CD4-positive, alpha-beta memory T cell (primary cell): Measurements from ENCODE around the gene RFTN1. TPM values are rescaled to one million over a fixed set of nuclear protein-coding genes. Genes with fewer than 3 reads are reported as not detected.

ENCODE experiments used
- CTCF ChIA-PET: fragments of 350-600 bp; sonication (Branson Sonifier 250); formaldehyde crosslinking; loops from one replicate; lab custom pipeline; 2021; ENCODE audit warnings: inconsistent platforms; ENCODE audit not compliant: partially characterized antibody; lab: Charles Lee
- POLR2A ChIA-PET: fragments of 350-600 bp; sonication (Branson Sonifier 250); formaldehyde crosslinking; loops from one replicate; lab custom pipeline; 2021; ENCODE audit not compliant: partially characterized antibody; lab: Charles Lee
- DNase-seq, 5 donors: peaks; one replicate each; pipeline versions ENCODE4 v3.0.0 to v3.0.0-alpha.2; 2020 to 2022; ENCODE audit warnings: mixed read lengths in 1 of 5
- H3K27ac ChIP-seq: one replicate; pipeline ENCODE4 v1.7.0; 2013; ENCODE audit warnings: low read depth, low read length
- H3K27me3 ChIP-seq: 2 replicates; pipeline ENCODE4 v1.7.0; 2013; ENCODE audit warnings: mild to moderate bottlenecking, low read length, moderate library complexity; ENCODE audit not compliant: insufficient read depth
- H3K36me3 ChIP-seq: 2 replicates; pipeline ENCODE4 v1.7.0; 2013; ENCODE audit warnings: mild to moderate bottlenecking, low read length, moderate library complexity; ENCODE audit not compliant: insufficient read depth
- H3K4me1 ChIP-seq: 2 replicates; pipeline ENCODE4 v1.7.0; 2013; ENCODE audit warnings: mild to moderate bottlenecking, low read length, moderate library complexity; ENCODE audit not compliant: insufficient read depth
- H3K4me3 ChIP-seq, 2 donors: one replicate each; pipeline ENCODE4 v1.7.0; 2013; ENCODE audit warnings: low read length in 2 of 2, mild to moderate bottlenecking in 1 of 2
- H3K9me3 ChIP-seq, 2 donors: one replicate each; pipeline ENCODE4 v1.7.0; 2013; ENCODE audit warnings: low read length in 2 of 2, control low read depth in 1 of 2; ENCODE audit not compliant: control insufficient read depth in 1 of 2
- H3K27ac Mint-ChIP-seq, 7 donors: one replicate each; pipeline ENCODE4 v1.8.0; 2020 to 2021; ENCODE audit warnings: mixed read lengths in 7 of 7, mild to moderate bottlenecking in 6 of 7, inconsistent platforms in 3 of 7, moderate library complexity in 3 of 7
- H3K27me3 Mint-ChIP-seq, 2 donors: one replicate each; pipeline ENCODE4 v1.8.0; 2020 to 2021; ENCODE audit warnings: mixed read lengths in 2 of 2
- H3K36me3 Mint-ChIP-seq, 2 donors: one replicate each; pipeline ENCODE4 v1.8.0; 2020 to 2021; ENCODE audit warnings: mixed read lengths in 2 of 2, inconsistent platforms in 1 of 2, mild to moderate bottlenecking in 1 of 2
- H3K4me1 Mint-ChIP-seq, 4 donors: one replicate each; pipeline ENCODE4 v1.8.0; 2020 to 2021; ENCODE audit warnings: mixed read lengths in 4 of 4, mild to moderate bottlenecking in 1 of 4
- H3K4me3 Mint-ChIP-seq, 8 donors: one replicate each; pipeline ENCODE4 v1.8.0; 2020 to 2021; ENCODE audit warnings: mixed read lengths in 8 of 8, mild to moderate bottlenecking in 7 of 8, moderate library complexity in 6 of 8, inconsistent platforms in 3 of 8
- H3K9me3 Mint-ChIP-seq, 8 donors: one replicate each; pipeline ENCODE4 v1.8.0; 2020 to 2021; ENCODE audit warnings: mixed read lengths in 8 of 8, mild to moderate bottlenecking in 5 of 8, inconsistent platforms in 3 of 8, moderate library complexity in 1 of 8
- intact Hi-C: fragments of 100-400 bp; cut with micrococcal nuclease; formaldehyde crosslinking; loops from one replicate; pipeline ENCODE4 v1.15.1; 2023
- polyA plus RNA-seq, 2 donors: library from polyadenylated mRNA; unstranded; fragments of 300-500 nt; fragmentation: Illumina TruSeq; gene quantifications; one replicate each; pipeline ENCODE4 v1.2.3, GENCODE V29; 2021
- total RNA-seq, 2 experiments: library from RNA; stranded (reverse); gene quantifications; one replicate each; pipeline ENCODE4 v1.2.3, GENCODE V29; 2021

RFTN1 gene
- total and polyA plus RNA-seq, 4 experiments from 2014 or later = 38.3 to 59.7 (median 52.0) TPM

DNA sequence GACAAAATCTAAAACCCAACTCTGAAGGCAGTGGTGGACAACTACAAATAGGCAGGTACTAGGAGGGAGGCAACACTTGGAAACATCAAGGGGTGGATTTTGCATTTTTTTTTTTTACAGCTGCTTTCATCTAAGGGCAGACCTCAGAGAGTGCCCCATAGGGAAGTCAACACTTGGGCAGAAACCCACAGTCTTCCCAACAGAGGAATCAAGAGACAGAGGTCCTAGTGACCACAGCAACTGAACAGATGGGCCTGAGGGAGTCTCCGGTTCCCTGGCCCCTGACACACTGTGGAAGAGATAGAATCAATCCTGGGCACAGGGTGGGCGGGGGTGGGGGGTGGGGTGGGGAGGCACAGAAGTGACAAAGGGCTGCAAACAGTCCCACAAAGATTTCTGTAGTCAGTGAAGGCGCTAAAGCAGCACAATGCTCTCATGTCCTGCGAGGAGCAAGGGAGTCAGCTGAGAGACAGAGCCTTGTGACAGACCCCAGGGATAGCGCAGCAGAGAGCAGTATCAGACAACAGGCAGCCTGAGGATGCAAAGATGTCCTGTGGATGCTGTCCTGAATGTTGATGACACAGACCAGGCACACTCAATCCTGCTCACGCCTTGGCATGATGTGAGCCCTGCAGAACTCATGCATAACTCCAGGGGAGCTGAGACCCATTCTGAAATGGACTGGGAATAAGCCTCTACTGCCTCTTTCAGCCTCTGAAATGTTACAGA is 6.9 kb upstream of the RFTN1 start:
- peak overlapping the region in 1 of 8 donors; percentile 5 for H3K4me3 Mint-ChIP-seq
- peak overlapping the region in 1 of 7 donors; percentile 12 for H3K27ac Mint-ChIP-seq
- H3K27me3 ChIP-seq = no peaks in the 10 kb centered on the region
- DNase-seq = no peak
- ChIA-PET POLR2A (interaction anchor here (1.2 kb wide), 1 partner anchor 234 kb away, joined by 3 read pairs; no protein-coding TSS in a partner anchor), CTCF (interaction anchor here (1.1 kb wide), 1 partner anchor 15 kb away, joined by 3 read pairs; no protein-coding TSS in a partner anchor)
- H3K27me3 Mint-ChIP-seq = no peaks in the 10 kb centered on the region
- no peak overlapping the region for H3K4me3 ChIP-seq
- no peak overlapping the region for H3K27ac ChIP-seq
- no peaks in the 10 kb centered on the region for H3K36me3 Mint-ChIP-seq
- no peaks in the 10 kb centered on the region for H3K9me3 ChIP-seq
- intact Hi-C loops = no loop called here
- H3K36me3 ChIP-seq = no peaks in the 10 kb centered on the region
- H3K9me3 Mint-ChIP-seq = peaks cover 0 to 17% (median 3%) of the 10 kb centered on the region in 8 donors
- peaks cover 8 to 15% (median 12%) of the 10 kb centered on the region in 4 donors for H3K4me1 Mint-ChIP-seq
- H3K4me1 ChIP-seq = peaks cover 12% of the 10 kb centered on the region

- peaks cover 36% of the 10 kb centered on the region for H3K4me1 ChIP-seq
- H3K9me3 ChIP-seq = no peaks in the 10 kb centered on the region
- H3K9me3 Mint-ChIP-seq = peaks cover 0 to 6% (median 0%) of the 10 kb centered on the region in 8 donors
- H3K36me3 ChIP-seq = no peaks in the 10 kb centered on the region
- peaks cover 0 to 13% of the 10 kb centered on the region in 2 donors for H3K36me3 Mint-ChIP-seq
- H3K4me1 Mint-ChIP-seq = peaks cover 21 to 41% (median 31%) of the 10 kb centered on the region in 4 donors
- no peak overlapping the region for H3K4me3 ChIP-seq
- intact Hi-C loops = no loop called here
- POLR2A ChIA-PET = interaction anchor here (0.6 to 1.5 kb wide), 7 partner anchors 8 to 1310 kb away, joined by 3 to 5 read pairs (median 4); no protein-coding TSS in a partner anchor
- no peaks in the 10 kb centered on the region for H3K27me3 Mint-ChIP-seq
- DNase-seq = peak in 1 of 5 donors; percentile 42
- H3K4me3 Mint-ChIP-seq = peak overlapping the region in 2 of 8 donors; percentile 15 to 56
- H3K27me3 ChIP-seq = no peaks in the 10 kb centered on the region
- H3K27ac Mint-ChIP-seq = peak overlapping the region in 5 of 7 donors; percentile 35 to 78 (median 62)
- H3K27ac ChIP-seq = no peak overlapping the region
- CTCF ChIA-PET = interaction anchor here (0.7 to 2.3 kb wide), 9 partner anchors 8 to 251 kb away, joined by 3 to 7 read pairs (median 6); no protein-coding TSS in a partner anchor
Measured at GRCh38 chr3:16516695-16517481, 3.4 kb upstream of the RFTN1 start.

GRCh38 chr3:16515885-16516420 is 2.5 kb upstream of the RFTN1 start:
- no peaks in the 10 kb centered on the region for H3K9me3 ChIP-seq
- intact Hi-C loops = no loop called here
- Mint-ChIP-seq H3K9me3 (peaks cover 0 to 6% (median 0%) of the 10 kb centered on the region in 8 donors), H3K36me3 (peaks cover 0 to 14% of the 10 kb centered on the region in 2 donors), H3K27me3 (no peaks in the 10 kb centered on the region), H3K27ac (peak overlapping the region in 6 of 7 donors; percentile 16 to 62 (median 40)), H3K4me1 (peaks cover 28 to 51% (median 39%) of the 10 kb centered on the region in 4 donors), H3K4me3 (peak overlapping the region in 3 of 8 donors; percentile 13 to 56 (median 47))
- POLR2A ChIA-PET = interaction anchor here (1.0 to 1.5 kb wide), 7 partner anchors 8 to 229 kb away, joined by 3 to 5 read pairs (median 4); no protein-coding TSS in a partner anchor
- DNase-seq = no peak
- no peaks in the 10 kb centered on the region for H3K27me3 ChIP-seq
- H3K4me3 ChIP-seq = no peak overlapping the region
- H3K27ac ChIP-seq = no peak overlapping the region
- H3K36me3 ChIP-seq = no peaks in the 10 kb centered on the region
- CTCF ChIA-PET = interaction anchor here (1.0 to 2.3 kb wide), 11 partner anchors 9 to 250 kb away, joined by 3 to 7 read pairs (median 5); no protein-coding TSS in a partner anchor
- peaks cover 45% of the 10 kb centered on the region for H3K4me1 ChIP-seq

DNA sequence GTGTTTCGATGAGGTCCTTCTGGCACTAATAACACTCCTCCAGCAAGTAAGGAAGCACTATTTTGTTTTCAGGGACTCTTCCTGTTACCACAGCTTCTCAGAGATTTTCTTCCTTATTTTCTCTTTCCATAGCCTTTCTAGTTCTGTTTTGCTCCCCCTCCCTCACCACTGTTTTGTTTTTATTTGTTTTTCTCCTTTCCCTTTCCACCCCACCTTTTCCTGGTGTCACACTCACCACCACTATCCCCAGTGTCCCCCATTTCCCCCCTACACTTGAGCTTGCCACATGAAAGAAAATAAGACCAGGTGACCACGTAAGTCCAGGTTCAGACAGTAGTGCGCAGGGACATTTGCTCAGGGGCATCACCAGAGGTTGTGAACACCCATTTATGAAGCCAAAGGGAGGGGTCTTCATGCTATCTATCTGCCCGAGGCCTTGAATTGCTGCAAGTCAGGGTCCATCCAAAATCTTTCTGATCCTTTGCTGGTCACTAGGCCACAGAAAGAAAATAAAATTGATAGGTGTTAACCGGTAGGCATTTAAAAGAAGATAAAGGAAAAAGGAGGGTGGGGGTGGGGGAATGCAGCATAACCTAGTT is 1.4 kb upstream of the RFTN1 start:
- H3K9me3 ChIP-seq = no peaks in the 10 kb centered on the region
- Mint-ChIP-seq H3K4me3 (peak overlapping the region; percentile 76 to 97 (median 90)), H3K27ac (peak overlapping the region; percentile 39 to 97 (median 93)), H3K36me3 (peaks cover 0 to 14% of the 10 kb centered on the region in 2 donors), H3K9me3 (peaks cover 0 to 6% (median 0%) of the 10 kb centered on the region in 8 donors), H3K27me3 (no peaks in the 10 kb centered on the region), H3K4me1 (peaks cover 38 to 62% (median 49%) of the 10 kb centered on the region in 4 donors)
- peaks cover 56% of the 10 kb centered on the region for H3K4me1 ChIP-seq
- POLR2A ChIA-PET = interaction anchor here (1.5 to 3.6 kb wide), 2 partner anchors 32 to 33 kb away, joined by 3 to 51 read pairs; no protein-coding TSS in a partner anchor
- no peak for DNase-seq
- no peak overlapping the region for H3K27ac ChIP-seq
- H3K27me3 ChIP-seq = no peaks in the 10 kb centered on the region
- intact Hi-C loops = no loop called here
- no peaks in the 10 kb centered on the region for H3K36me3 ChIP-seq
- no peak overlapping the region for H3K4me3 ChIP-seq
- CTCF ChIA-PET = interaction anchor here (1.1 to 1.4 kb wide), 2 partner anchors 225 to 227 kb away, joined by 3 read pairs; no protein-coding TSS in a partner anchor

DNA sequence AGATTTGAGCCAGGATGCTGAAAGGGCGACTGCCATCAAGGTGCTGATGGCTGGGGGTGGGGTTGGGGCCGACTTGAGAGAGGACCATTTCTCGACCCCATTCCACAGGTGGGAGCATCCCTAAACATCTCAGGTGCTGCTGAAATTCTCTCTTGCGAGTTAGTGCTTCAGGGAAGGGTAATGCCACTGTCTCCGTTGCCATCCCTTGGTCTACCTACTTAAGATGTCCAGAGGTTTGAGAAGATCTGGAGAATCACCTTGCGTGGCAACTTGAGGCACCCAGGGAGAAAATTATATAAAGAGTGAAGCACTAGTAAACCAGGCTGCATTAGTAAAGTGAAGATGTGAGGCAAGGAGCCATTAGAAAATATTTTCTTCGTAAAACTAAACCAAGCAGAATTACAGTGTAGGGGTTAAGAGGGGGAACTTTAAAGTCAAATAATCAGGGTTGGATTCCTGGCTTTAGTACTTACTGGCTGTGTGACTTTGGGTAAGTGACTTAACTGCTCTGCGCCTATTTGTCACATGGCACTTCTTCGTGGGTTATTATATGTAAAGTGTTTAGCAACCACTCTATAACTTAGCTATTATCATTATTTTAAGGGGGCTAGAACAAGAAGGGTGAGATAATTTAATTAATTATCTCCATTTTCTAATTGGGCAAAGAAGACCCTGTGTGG is 662 bp upstream of the RFTN1 start:
- H3K4me3 ChIP-seq = peak overlapping the region; percentile 28 to 80
- Mint-ChIP-seq H3K9me3 (peaks cover 0 to 6% (median 0%) of the 10 kb centered on the region in 8 donors), H3K27me3 (no peaks in the 10 kb centered on the region), H3K4me3 (peak overlapping the region; percentile 86 to 97 (median 90)), H3K4me1 (peaks cover 43 to 69% (median 55%) of the 10 kb centered on the region in 4 donors), H3K27ac (peak overlapping the region; percentile 92 to 97 (median 93)), H3K36me3 (peaks cover 0 to 14% of the 10 kb centered on the region in 2 donors)
- no peaks in the 10 kb centered on the region for H3K36me3 ChIP-seq
- H3K27me3 ChIP-seq = no peaks in the 10 kb centered on the region
- POLR2A ChIA-PET = interaction anchor here (1.0 to 4.2 kb wide), 6 partner anchors 17 to 227 kb away, joined by 3 to 51 read pairs (median 26); no protein-coding TSS in a partner anchor
- CTCF ChIA-PET = interaction anchor here (1.1 to 3.0 kb wide), 2 partner anchors 224 to 225 kb away, joined by 3 to 15 read pairs; no protein-coding TSS in a partner anchor
- H3K4me1 ChIP-seq = peaks cover 63% of the 10 kb centered on the region
- H3K9me3 ChIP-seq = no peaks in the 10 kb centered on the region
- DNase-seq = no peak
- peak overlapping the region; percentile 73 for H3K27ac ChIP-seq
- intact Hi-C loops = no loop called here
